H1 (cell line): ENCODE measurements around the gene SERINC5. TPM values are rescaled to one million over a fixed set of nuclear protein-coding genes. Genes with fewer than 3 reads are reported as not detected.

Source experiments
- CEBPB ChIP-seq: IDR thresholded peaks from 2 replicates; pipeline ENCODE4 v1.6.1; 2012; ENCODE audit warnings: low read depth, low read length
- EZH2 ChIP-seq: fragments of 200-600 bp; sonication (generic); IDR thresholded peaks from 2 replicates; pipeline ENCODE4 v1.7.1; 2012; ENCODE audit warnings: low read depth, mild to moderate bottlenecking, moderate library complexity, low read length, inconsistent platforms; ENCODE audit not compliant: severe bottlenecking
- GTF2F1 ChIP-seq: IDR thresholded peaks from 2 replicates; pipeline ENCODE4 v1.6.1; 2012; ENCODE audit warnings: low read depth, low read length, improper control_type of control experiment, borderline replicate concordance
- RAD21 ChIP-seq, 2 experiments: IDR thresholded peaks in 1 of 2; conservative IDR thresholded peaks in 1 of 2; 2 replicates each; pipeline ENCODE4 v1.6.1; 2011; ENCODE audit warnings: low read depth in 2 of 2, low read length in 2 of 2, improper control_type of control experiment in 1 of 2, inconsistent platforms in 1 of 2, mild to moderate bottlenecking in 1 of 2, moderate library complexity in 1 of 2
- RFX5 ChIP-seq: IDR thresholded peaks from 2 replicates; pipeline ENCODE4 v1.6.1; 2011; ENCODE audit warnings: low read depth, low read length, improper control_type of control experiment, borderline replicate concordance
- ZNF274 ChIP-seq: IDR thresholded peaks from 2 replicates; pipeline ENCODE4 v1.7.0; 2012; ENCODE audit warnings: low read length, borderline replicate concordance; ENCODE audit errors: extremely low read depth
- polyA plus RNA-seq, 7 experiments: library from polyadenylated mRNA; depleted of rRNA in 3 of 7; stranded (reverse) in 5 of 7; unstranded in 2 of 7; fragments of >200 nt in 5 of 7; fragments of 200-250 nt in 2 of 7; gene quantifications; 1 replicate in 5 of 7; 2 replicates in 1 of 7; 4 replicates in 1 of 7; pipeline versions ENCODE4 v1.2.1 to v1.2.3, GENCODE V29; 2011 to 2013; ENCODE audit warnings: missing spikeins in 2 of 7, mixed read lengths in 2 of 7
- total RNA-seq: library from RNA; stranded (reverse); fragmentation: NEBNext Ultra II Directional; extraction: Animal tissue kit (Norgen Biotek cat#: 25700); gene quantifications from 2 replicates; pipeline ENCODE4 v1.2.1, GENCODE V29; 2021
- TF ChIP-seq, protein P1 (sequence below): IDR thresholded peaks from 2 replicates; pipeline ENCODE4 v1.6.1; 2011; ENCODE audit warnings: low read length, improper control_type of control experiment
- TF ChIP-seq, protein P2 (sequence below): IDR thresholded peaks from 2 replicates; pipeline ENCODE4 v1.6.1; 2012; ENCODE audit warnings: low read length, inconsistent platforms

Gene SERINC5
- total and polyA plus RNA-seq, 2 of the 8 experiments (the other 6 are each of a cell fraction or from before 2014, with no cell fraction given): 32.2 to 149 TPM

DNA sequence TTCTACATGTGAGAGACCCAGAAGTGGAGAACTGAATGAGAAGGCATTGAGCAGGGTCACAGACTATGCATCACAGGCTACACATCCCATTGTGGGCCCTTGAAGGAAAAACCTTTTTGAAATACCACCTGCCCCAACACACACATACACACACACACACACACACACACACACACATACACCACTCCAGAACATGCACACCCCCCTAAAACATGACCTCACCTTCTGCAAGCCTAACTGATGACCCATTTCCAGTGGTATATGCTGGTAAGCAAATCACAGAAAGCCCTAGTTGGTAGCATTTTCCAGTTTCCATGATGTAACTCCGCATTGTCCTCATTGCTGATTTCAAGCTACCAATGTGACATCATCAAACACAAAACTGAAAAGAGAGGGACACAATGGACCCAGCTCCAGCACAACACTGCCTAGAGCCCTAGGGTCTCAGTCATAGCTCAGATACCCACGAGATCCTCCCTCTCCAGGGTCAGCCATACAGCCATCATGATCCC lies 184.3 kb downstream of the SERINC5 start (continued):
- TF ChIP-seq, protein P1, sequence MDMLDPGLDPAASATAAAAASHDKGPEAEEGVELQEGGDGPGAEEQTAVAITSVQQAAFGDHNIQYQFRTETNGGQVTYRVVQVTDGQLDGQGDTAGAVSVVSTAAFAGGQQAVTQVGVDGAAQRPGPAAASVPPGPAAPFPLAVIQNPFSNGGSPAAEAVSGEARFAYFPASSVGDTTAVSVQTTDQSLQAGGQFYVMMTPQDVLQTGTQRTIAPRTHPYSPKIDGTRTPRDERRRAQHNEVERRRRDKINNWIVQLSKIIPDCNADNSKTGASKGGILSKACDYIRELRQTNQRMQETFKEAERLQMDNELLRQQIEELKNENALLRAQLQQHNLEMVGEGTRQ: no peak
- TF ChIP-seq EZH2 (no peak), RFX5 (no peak), CEBPB (no peak), ZNF274 (no peak), GTF2F1 (no peak), RAD21 (IDR thresholded peaks at IDR 0.05 in 1 of 2, conservative IDR thresholded peaks at IDR 0.05 in 1 of 2; ENCODE audit: low read depth in 2 of 2, low read length in 2 of 2) (no peak)
- TF ChIP-seq, protein P2, sequence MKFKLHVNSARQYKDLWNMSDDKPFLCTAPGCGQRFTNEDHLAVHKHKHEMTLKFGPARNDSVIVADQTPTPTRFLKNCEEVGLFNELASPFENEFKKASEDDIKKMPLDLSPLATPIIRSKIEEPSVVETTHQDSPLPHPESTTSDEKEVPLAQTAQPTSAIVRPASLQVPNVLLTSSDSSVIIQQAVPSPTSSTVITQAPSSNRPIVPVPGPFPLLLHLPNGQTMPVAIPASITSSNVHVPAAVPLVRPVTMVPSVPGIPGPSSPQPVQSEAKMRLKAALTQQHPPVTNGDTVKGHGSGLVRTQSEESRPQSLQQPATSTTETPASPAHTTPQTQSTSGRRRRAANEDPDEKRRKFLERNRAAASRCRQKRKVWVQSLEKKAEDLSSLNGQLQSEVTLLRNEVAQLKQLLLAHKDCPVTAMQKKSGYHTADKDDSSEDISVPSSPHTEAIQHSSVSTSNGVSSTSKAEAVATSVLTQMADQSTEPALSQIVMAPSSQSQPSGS: no peak
